GM18499 (cell line): ENCODE measurements around the gene IGFL4.
"Not testable (repeated sequence)": the region's sequence is repeated elsewhere in the genome, so short reads cannot be mapped to it uniquely, and the experiment has no call there.

ENCODE experiments used
- ATAC-seq: cut with Tn5 transposase; IDR thresholded peaks from one replicate; pipeline ENCODE4 v1.9.1; 2021; ENCODE audit warnings: moderate number of reproducible peaks; ENCODE audit not compliant: insufficient read depth, unreplicated experiment

IGFL4 gene

GRCh38 chr19:46040952-46041500, at the start of gene IGFL4:
Gene IGFL4 (minus strand): TSS chr19:46041002. CDS start chr19:46040962, 40 bp downstream.
- ATAC-seq: no peak

GRCh38 chr19:46090444-46090843, 49.6 kb upstream of the IGFL4 start:
- ATAC-seq: no peak

GRCh38 chr19:46089432-46089831, 48.6 kb upstream of the IGFL4 start:
- ATAC-seq: no peak

GRCh38 chr19:46088101-46088500, 47.3 kb upstream of the IGFL4 start:
- ATAC-seq: no peak

GRCh38 chr19:46085888-46086287, 45.1 kb upstream of the IGFL4 start:
- no peak for ATAC-seq

GRCh38 chr19:46082728-46083050, 41.9 kb upstream of the IGFL4 start:
- ATAC-seq: no peak

- no peak for ATAC-seq
Observed at GRCh38 chr19:46081928-46082727, 41.3 kb upstream of the IGFL4 start.

- ATAC-seq: no peak
Observed at GRCh38 chr19:46080561-46080960, 39.8 kb upstream of the IGFL4 start.

- ATAC-seq: no peak
Observed at GRCh38 chr19:46079576-46079975, 38.8 kb upstream of the IGFL4 start.

GRCh38 chr19:46078573-46079332, 38.0 kb upstream of the IGFL4 start:
- ATAC-seq: not testable (repeated sequence)

- ATAC-seq: no peak
Observed at GRCh38 chr19:46077815-46078167, 37.0 kb upstream of the IGFL4 start.

- no peak for ATAC-seq
Observed at GRCh38 chr19:46076951-46077814, 36.4 kb upstream of the IGFL4 start.

GRCh38 chr19:46076031-46076880, 35.5 kb upstream of the IGFL4 start:
- ATAC-seq: no peak

GRCh38 chr19:46073268-46073922, 32.6 kb upstream of the IGFL4 start:
- no peak for ATAC-seq

GRCh38 chr19:46069806-46070341, 29.1 kb upstream of the IGFL4 start:
- no peak for ATAC-seq

GRCh38 chr19:46068345-46069258, 27.8 kb upstream of the IGFL4 start:
- no peak for ATAC-seq

GRCh38 chr19:46067691-46068090, 26.9 kb upstream of the IGFL4 start:
- ATAC-seq: no peak

GRCh38 chr19:46066471-46066870, 25.7 kb upstream of the IGFL4 start:
- no peak for ATAC-seq
